A549 treated with Hydrocortisone at 1 μM for 4 hours (cell line): ENCODE results near the gene ASPN. TPM values are rescaled to one million over a fixed set of nuclear protein-coding genes. Genes with fewer than 3 reads are reported as not detected.

Experiments
- total RNA-seq: library from RNA; stranded (reverse); fragments of 200-300 nt; extraction: Qiagen RNA extraction; gene quantifications from 5 replicates; pipeline ENCODE4 v1.2.3, GENCODE V29; 2022

The ASPN gene
- total RNA-seq = not detected in 5 replicates

DNA sequence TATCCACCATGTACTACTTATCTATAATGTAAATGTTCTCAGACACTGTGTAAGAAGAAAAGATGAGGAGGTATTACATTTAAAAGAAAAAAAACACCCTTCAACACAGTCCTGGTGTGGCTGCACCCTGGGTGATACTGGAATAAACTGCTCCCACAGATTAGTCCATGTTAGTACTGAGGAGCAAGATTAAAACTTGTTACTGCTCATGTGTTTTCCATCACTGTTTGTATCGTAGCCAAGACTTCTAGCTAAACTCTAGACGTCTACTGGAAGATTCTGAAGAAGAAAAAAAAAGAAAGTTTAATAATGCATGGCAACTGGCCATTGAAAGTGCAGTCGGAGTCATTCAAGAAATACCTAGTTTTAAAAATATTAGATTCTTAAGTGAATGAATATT is at the start of gene ASPN:
TSS of gene ASPN (minus strand) at position 178 of the 400 bp plus-strand sequence.

DNA sequence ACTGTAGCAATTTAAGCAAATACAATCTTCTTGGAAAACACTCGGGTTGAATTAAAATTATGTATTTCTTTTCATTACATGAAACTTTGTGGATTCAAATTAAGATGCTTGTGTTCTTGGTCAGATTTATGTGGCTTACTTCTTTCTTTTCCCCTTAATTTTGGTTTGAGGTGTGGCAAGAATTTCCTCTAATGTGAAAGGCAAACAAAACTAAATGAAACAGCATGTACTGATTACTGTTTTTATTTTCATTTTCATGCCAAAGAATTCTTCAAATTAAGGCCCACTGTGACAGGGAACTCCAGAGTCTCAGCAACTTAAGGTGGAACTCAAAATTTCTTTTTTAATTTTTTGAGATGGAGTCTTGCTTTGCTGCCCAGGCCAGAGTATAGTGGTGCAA is 58.0 kb downstream of the ASPN start, which contains the start of gene OMD:
TSS of gene OMD (minus strand) at position 132 of the 400 bp plus-strand sequence. CDS start 6,913 bp downstream, outside the sequence.

Other genes starting within 250 kb of the ASPN start
- 94.9 to 128 TPM (median 101 TPM) in 5 replicates for gene IARS1, start 188.8 kb downstream of the ASPN start, total RNA-seq
- gene NOL8, start 157.2 kb downstream of the ASPN start, total RNA-seq = 27.6 to 35.8 TPM (median 28.1 TPM) in 5 replicates
- 6.8 to 7.9 TPM (median 7.0 TPM) in 5 replicates for gene CENPP, start 156.6 kb downstream of the ASPN start, total RNA-seq
- gene OGN, start 77.9 kb downstream of the ASPN start, total RNA-seq = not detected in 5 replicates
- gene OMD, start 58.0 kb downstream of the ASPN start, total RNA-seq = not detected in 5 replicates
- 0.09 to 0.17 TPM (median 0.13 TPM) in 5 replicates for gene ECM2, start 53.5 kb upstream of the ASPN start, total RNA-seq
- gene IPPK, start 187.6 kb upstream of the ASPN start, total RNA-seq = 11.9 to 13.0 TPM (median 12.3 TPM) in 5 replicates